MM.1S (cell line): Measurements from ENCODE around the gene HABP4.

Source experiments
- DNase-seq: peaks from one replicate; pipeline ENCODE4 v3.0.0-alpha.2; 2015
- H2AFZ ChIP-seq: fragments of 300-600 bp; sonication (generic); 2 replicates; pipeline ENCODE4 v1.6.0; 2016; ENCODE audit warnings: antibody characterized with exemption, low read length
- H3F3A ChIP-seq: fragments of 300-600 bp; sonication (generic); 2 replicates; pipeline ENCODE4 v1.6.1; 2016; ENCODE audit warnings: mild to moderate bottlenecking, antibody characterized with exemption, low read length, moderate library complexity, mixed read lengths; ENCODE audit not compliant: insufficient read depth
- H3K27ac ChIP-seq: fragments of 300-600 bp; sonication (generic); 2 replicates; pipeline ENCODE4 v1.5.1; 2016; ENCODE audit warnings: mild to moderate bottlenecking, low read length
- H3K27me3 ChIP-seq: fragments of 300-600 bp; sonication (generic); replicated peaks from 2 replicates; pipeline ENCODE4 v1.6.0; 2016; ENCODE audit warnings: low read length; ENCODE audit not compliant: insufficient read depth
- H3K36me3 ChIP-seq: fragments of 300-600 bp; sonication (generic); replicated peaks from 2 replicates; pipeline ENCODE4 v1.6.1; 2016; ENCODE audit warnings: mild to moderate bottlenecking, low read length, mixed read lengths; ENCODE audit not compliant: insufficient read depth
- H3K4me1 ChIP-seq: fragments of 300-600 bp; sonication (generic); 2 replicates; pipeline ENCODE4 v1.6.1; 2016; ENCODE audit warnings: low read length, mixed read lengths
- H3K4me2 ChIP-seq: fragments of 300-600 bp; sonication (generic); 2 replicates; pipeline ENCODE4 v1.6.0; 2016; ENCODE audit warnings: low read depth, low read length
- H3K4me3 ChIP-seq: fragments of 300-600 bp; sonication (generic); 2 replicates; pipeline ENCODE4 v1.5.1; 2016; ENCODE audit warnings: low read length, mixed read lengths
- H3K79me2 ChIP-seq: fragments of 300-600 bp; sonication (generic); 2 replicates; pipeline ENCODE4 v1.6.1; 2016; ENCODE audit warnings: mixed run types, low read length, mixed read lengths
- H3K9ac ChIP-seq: fragments of 300-600 bp; sonication (generic); 2 replicates; pipeline ENCODE4 v1.6.1; 2016; ENCODE audit warnings: low read length, mixed read lengths
- H3K9me2 ChIP-seq: fragments of 300-600 bp; sonication (generic); replicated peaks from 2 replicates; pipeline ENCODE4 v1.6.1; 2016; ENCODE audit warnings: mild to moderate bottlenecking, low read length, mixed read lengths; ENCODE audit not compliant: insufficient read depth
- H3K9me3 ChIP-seq: fragments of 300-600 bp; sonication (generic); replicated peaks from 2 replicates; pipeline ENCODE4 v1.6.1; 2016; ENCODE audit warnings: mild to moderate bottlenecking, low read length, mixed read lengths; ENCODE audit not compliant: insufficient read depth
- H4K20me1 ChIP-seq: fragments of 300-600 bp; sonication (generic); 2 replicates; pipeline ENCODE4 v1.6.1; 2016; ENCODE audit warnings: mild to moderate bottlenecking, low read length, moderate library complexity, mixed read lengths; ENCODE audit not compliant: insufficient read depth
- CTCF ChIP-seq: fragments of 300-600 bp; sonication (generic); IDR thresholded peaks from 2 replicates; pipeline ENCODE4 v1.5.1; 2016; ENCODE audit warnings: antibody characterized with exemption, low read length, mixed read lengths
- EZH2 ChIP-seq: fragments of 300-600 bp; sonication (generic); optimal IDR thresholded peaks from 2 replicates; pipeline ENCODE3; 2017; ENCODE audit warnings: low read depth, mild to moderate bottlenecking, antibody characterized with exemption, low read length, mixed read lengths
- EZH2phosphoT487 ChIP-seq: fragments of 300-600 bp; sonication (generic); IDR thresholded peaks from 2 replicates; pipeline ENCODE4 v1.6.1; 2018; ENCODE audit warnings: antibody characterized with exemption, low read length

HABP4 gene

GRCh38 chr9:96494215-96494800, 44.3 kb downstream of the HABP4 start:
- Histone ChIP-seq H4K20me1 (no peaks in the 10 kb centered on the region), H3K4me1 (no peaks in the 10 kb centered on the region), H3K4me3 (no peak overlapping the region), H3K79me2 (no peaks in the 10 kb centered on the region), H3K4me2 (no peak overlapping the region), H2AFZ (no peak overlapping the region), H3K9me2 (no peaks in the 10 kb centered on the region), H3K36me3 (no peaks in the 10 kb centered on the region), H3K27me3 (no peaks in the 10 kb centered on the region), H3F3A (no peaks in the 10 kb centered on the region), H3K9ac (no peak overlapping the region), H3K27ac (no peak overlapping the region), H3K9me3 (no peaks in the 10 kb centered on the region)
- no peak for DNase-seq
- TF ChIP-seq EZH2 (no peak), EZH2phosphoT487 (no peak)

- Histone ChIP-seq H3K9ac (no peak overlapping the region), H3K27ac (no peak overlapping the region), H3K4me1 (no peaks in the 10 kb centered on the region), H3K9me2 (no peaks in the 10 kb centered on the region), H3K4me3 (no peak overlapping the region), H3K27me3 (no peaks in the 10 kb centered on the region), H3K9me3 (no peaks in the 10 kb centered on the region), H3K4me2 (no peak overlapping the region), H2AFZ (no peak overlapping the region), H3K36me3 (no peaks in the 10 kb centered on the region), H4K20me1 (no peaks in the 10 kb centered on the region), H3K79me2 (no peaks in the 10 kb centered on the region), H3F3A (no peaks in the 10 kb centered on the region)
- TF ChIP-seq EZH2 (no peak), EZH2phosphoT487 (no peak), CTCF (no peak)
- DNase-seq = no peak
Measured at GRCh38 chr9:96495341-96495740, 45.4 kb downstream of the HABP4 start.

GRCh38 chr9:96496368-96497116, 46.6 kb downstream of the HABP4 start:
- no peak overlapping the region for H3K9ac ChIP-seq
- no peak for TF ChIP-seq CTCF
- TF ChIP-seq EZH2phosphoT487 = no peak
- no peak for TF ChIP-seq EZH2
- no peaks in the 10 kb centered on the region for H3K9me3 ChIP-seq
- no peak overlapping the region for H3K27ac ChIP-seq
- no peak overlapping the region for H2AFZ ChIP-seq
- no peaks in the 10 kb centered on the region for H3K9me2 ChIP-seq
- H3K36me3 ChIP-seq = no peaks in the 10 kb centered on the region
- no peak overlapping the region for H3K4me3 ChIP-seq
- no peaks in the 10 kb centered on the region for H3F3A ChIP-seq
- no peaks in the 10 kb centered on the region for H3K27me3 ChIP-seq
- no peak for DNase-seq
- H3K79me2 ChIP-seq = no peaks in the 10 kb centered on the region
- no peaks in the 10 kb centered on the region for H3K4me1 ChIP-seq
- no peaks in the 10 kb centered on the region for H4K20me1 ChIP-seq
- no peak overlapping the region for H3K4me2 ChIP-seq

GRCh38 chr9:96497117-96497399, 47.1 kb downstream of the HABP4 start:
- Histone ChIP-seq H3K36me3 (no peaks in the 10 kb centered on the region), H3K9me2 (no peaks in the 10 kb centered on the region), H3K27me3 (no peaks in the 10 kb centered on the region), H4K20me1 (no peaks in the 10 kb centered on the region), H3K4me3 (no peak overlapping the region), H3K4me2 (no peak overlapping the region), H3K9me3 (no peaks in the 10 kb centered on the region), H3K27ac (no peak overlapping the region), H3K4me1 (no peaks in the 10 kb centered on the region), H3F3A (no peaks in the 10 kb centered on the region), H3K9ac (no peak overlapping the region), H3K79me2 (no peaks in the 10 kb centered on the region), H2AFZ (no peak overlapping the region)
- DNase-seq = no peak
- TF ChIP-seq CTCF (no peak), EZH2 (no peak), EZH2phosphoT487 (no peak)
